Suprapubic skin (tissue), 3 donors: ENCODE data around the gene IMMP2L.

Source experiments
- CTCF ChIP-seq, 2 donors: fragments of 200-600 bp in 1 of 2; fragments of 450-650 bp in 1 of 2; sonication (generic) in 1 of 2; IDR thresholded peaks; one replicate each; pipeline ENCODE4 v1.5.1; 2016 to 2019; ENCODE audit warnings: antibody characterized with exemption in 2 of 2, mild to moderate bottlenecking in 1 of 2, moderate library complexity in 1 of 2
- EP300 ChIP-seq: sonication (generic); formaldehyde crosslinking; IDR thresholded peaks from one replicate; pipeline ENCODE4 v1.6.1; 2017; ENCODE audit warnings: antibody characterized with exemption

- TF ChIP-seq CTCF (IDR thresholded peaks at IDR 0.05) (no peak), EP300 (no peak)
Measured at GRCh38 chr7:111352319-111352718, 210.0 kb downstream of the IMMP2L start.
